GM23338 (cell line): ENCODE results near the gene PARP9. TPM values are rescaled to one million over a fixed set of nuclear protein-coding genes. Genes with fewer than 3 reads are reported as not detected.

Experiments
- ATAC-seq: fragments of 200-7000 bp; cut with Tn5 transposase; 3 replicates; pipeline ENCODE4 v1.9.1; 2020
- DNase-seq: peaks from one replicate; pipeline ENCODE4 v3.0.0-alpha.2; 2015; ENCODE audit warnings: low spot score
- H2AFZ ChIP-seq: fragments of 200-600 bp; sonication (generic); 2 replicates; pipeline ENCODE4 v1.8.0; 2016; ENCODE audit warnings: antibody characterized with exemption, mild to moderate bottlenecking, moderate library complexity
- H3F3A ChIP-seq: fragments of 200-600 bp; sonication (generic); replicated peaks from 2 replicates; pipeline ENCODE4 v1.8.0; 2017; ENCODE audit warnings: antibody characterized with exemption, mixed run types, low read depth
- H3K27ac ChIP-seq: fragments of 200-600 bp; sonication (generic); 2 replicates; pipeline ENCODE4 v1.6.1; 2016; ENCODE audit warnings: low read depth
- H3K27me3 ChIP-seq: fragments of 200-600 bp; sonication (generic); 2 replicates; pipeline ENCODE4 v1.8.0; 2016; ENCODE audit warnings: mild to moderate bottlenecking, mixed run types, moderate library complexity; ENCODE audit not compliant: insufficient read depth
- H3K36me3 ChIP-seq: fragments of 200-600 bp; sonication (generic); 2 replicates; pipeline ENCODE4 v1.8.0; 2016; ENCODE audit warnings: mild to moderate bottlenecking; ENCODE audit not compliant: insufficient read depth
- H3K4me1 ChIP-seq: fragments of 200-600 bp; sonication (generic); 2 replicates; pipeline ENCODE4 v1.8.0; 2016; ENCODE audit warnings: mild to moderate bottlenecking, moderate library complexity; ENCODE audit not compliant: insufficient read depth
- H3K4me2 ChIP-seq: fragments of 200-600 bp; sonication (generic); 2 replicates; pipeline ENCODE4 v1.7.1; 2017; ENCODE audit warnings: mixed run types
- H3K4me3 ChIP-seq: fragments of 200-600 bp; sonication (generic); 2 replicates; pipeline ENCODE4 v1.6.1; 2016; ENCODE audit warnings: mixed run types
- H3K79me2 ChIP-seq: fragments of 200-600 bp; sonication (generic); replicated peaks from 2 replicates; pipeline ENCODE4 v1.8.0; 2017; ENCODE audit warnings: mild to moderate bottlenecking; ENCODE audit not compliant: insufficient read depth
- H3K9me2 ChIP-seq: fragments of 200-600 bp; sonication (generic); 2 replicates; pipeline ENCODE4 v1.8.0; 2017; ENCODE audit not compliant: insufficient read depth
- H4K20me1 ChIP-seq: fragments of 200-600 bp; sonication (generic); replicated peaks from 2 replicates; pipeline ENCODE4 v1.8.0; 2017; ENCODE audit warnings: mild to moderate bottlenecking; ENCODE audit not compliant: insufficient read depth
- H3K27ac Mint-ChIP-seq: 2 replicates; pipeline ENCODE4 v1.8.0; 2020; ENCODE audit warnings: inconsistent platforms, mild to moderate bottlenecking, moderate library complexity, mixed read lengths
- H3K27me3 Mint-ChIP-seq: 3 replicates; pipeline ENCODE4 v1.8.0; 2022; ENCODE audit warnings: low read depth, mild to moderate bottlenecking, moderate library complexity, mixed read lengths, inconsistent platforms; ENCODE audit not compliant: insufficient read depth, poor library complexity
- H3K36me3 Mint-ChIP-seq: 3 replicates; pipeline ENCODE4 v1.8.0; 2021; ENCODE audit warnings: low read depth, mild to moderate bottlenecking, inconsistent platforms, moderate library complexity, mixed read lengths
- H3K4me1 Mint-ChIP-seq: 3 replicates; pipeline ENCODE4 v1.8.0; 2020; ENCODE audit warnings: mild to moderate bottlenecking, inconsistent platforms, mixed read lengths
- H3K4me3 Mint-ChIP-seq: 3 replicates; pipeline ENCODE4 v1.8.0; 2021; ENCODE audit warnings: moderate library complexity, mild to moderate bottlenecking, inconsistent platforms, mixed read lengths
- H3K9me3 Mint-ChIP-seq: 3 replicates; pipeline ENCODE4 v1.8.0; 2020; ENCODE audit warnings: moderate library complexity, mild to moderate bottlenecking, inconsistent platforms, mixed read lengths
- EZH2 ChIP-seq: fragments of 200-600 bp; sonication (generic); IDR thresholded peaks from one replicate; pipeline ENCODE4 v1.8.0; 2017; ENCODE audit warnings: antibody characterized with exemption, mild to moderate bottlenecking, low read depth; ENCODE audit not compliant: unreplicated experiment
- EZH2phosphoT487 ChIP-seq: fragments of 200-600 bp; sonication (generic); IDR thresholded peaks from one replicate; pipeline ENCODE4 v1.8.1; 2018; ENCODE audit warnings: antibody characterized with exemption; ENCODE audit not compliant: unreplicated experiment
- NANOG ChIP-seq: IDR thresholded peaks from 2 replicates; pipeline ENCODE4 v1.6.1; 2016; ENCODE audit warnings: antibody characterized with exemption, borderline replicate concordance
- POLR2AphosphoS5 ChIP-seq: IDR thresholded peaks from 2 replicates; pipeline ENCODE4 v1.6.1; 2016; ENCODE audit warnings: antibody characterized with exemption, low read depth
- STAT1 ChIP-seq: IDR thresholded peaks from one replicate; pipeline ENCODE4 v1.6.1; 2016; ENCODE audit warnings: antibody characterized with exemption; ENCODE audit not compliant: unreplicated experiment
- polyA plus RNA-seq: library from polyadenylated mRNA; unstranded; fragments of >200 nt; fragmentation: Nextera tagmentation; extraction: Ambion mirVana; gene quantifications from 2 replicates; pipeline ENCODE4 v1.2.1, GENCODE V29; 2016
- total RNA-seq: library from RNA; depleted of rRNA; stranded (reverse); fragments of >200 nt; shearing (Covaris generic); gene quantifications from 2 replicates; pipeline ENCODE4 v1.2.3, GENCODE V29; 2014
- TF ChIP-seq, protein P1 (sequence below): fragments of 250-450 bp; sonication (Bioruptor Pico); IDR thresholded peaks from 2 replicates; pipeline ENCODE4 v1.5.0; 2020; ENCODE audit warnings: mild to moderate bottlenecking, moderate library complexity
- TF ChIP-seq, protein P2 (sequence below): IDR thresholded peaks from 2 replicates; pipeline ENCODE4 v1.6.1; 2016; ENCODE audit warnings: antibody characterized with exemption
- TF ChIP-seq, protein P3 (sequence below), 2 experiments: fragments of 200-600 bp in 1 of 2; sonication (generic) in 1 of 2; conservative IDR thresholded peaks; 2 replicates each; pipeline versions ENCODE4 v1.5.1 to v1.6.1; 2016 to 2017; ENCODE audit warnings: antibody characterized with exemption in 2 of 2, low read depth in 2 of 2, mild to moderate bottlenecking in 2 of 2, moderate library complexity in 1 of 2

The PARP9 gene
- total and polyA plus RNA-seq, 2 experiments from 2014 or later, result 1.8 to 2.2 TPM

GRCh38 chr3:122498152-122498551 lies 65.9 kb downstream of the PARP9 start (continued):
- TF ChIP-seq, protein P1, sequence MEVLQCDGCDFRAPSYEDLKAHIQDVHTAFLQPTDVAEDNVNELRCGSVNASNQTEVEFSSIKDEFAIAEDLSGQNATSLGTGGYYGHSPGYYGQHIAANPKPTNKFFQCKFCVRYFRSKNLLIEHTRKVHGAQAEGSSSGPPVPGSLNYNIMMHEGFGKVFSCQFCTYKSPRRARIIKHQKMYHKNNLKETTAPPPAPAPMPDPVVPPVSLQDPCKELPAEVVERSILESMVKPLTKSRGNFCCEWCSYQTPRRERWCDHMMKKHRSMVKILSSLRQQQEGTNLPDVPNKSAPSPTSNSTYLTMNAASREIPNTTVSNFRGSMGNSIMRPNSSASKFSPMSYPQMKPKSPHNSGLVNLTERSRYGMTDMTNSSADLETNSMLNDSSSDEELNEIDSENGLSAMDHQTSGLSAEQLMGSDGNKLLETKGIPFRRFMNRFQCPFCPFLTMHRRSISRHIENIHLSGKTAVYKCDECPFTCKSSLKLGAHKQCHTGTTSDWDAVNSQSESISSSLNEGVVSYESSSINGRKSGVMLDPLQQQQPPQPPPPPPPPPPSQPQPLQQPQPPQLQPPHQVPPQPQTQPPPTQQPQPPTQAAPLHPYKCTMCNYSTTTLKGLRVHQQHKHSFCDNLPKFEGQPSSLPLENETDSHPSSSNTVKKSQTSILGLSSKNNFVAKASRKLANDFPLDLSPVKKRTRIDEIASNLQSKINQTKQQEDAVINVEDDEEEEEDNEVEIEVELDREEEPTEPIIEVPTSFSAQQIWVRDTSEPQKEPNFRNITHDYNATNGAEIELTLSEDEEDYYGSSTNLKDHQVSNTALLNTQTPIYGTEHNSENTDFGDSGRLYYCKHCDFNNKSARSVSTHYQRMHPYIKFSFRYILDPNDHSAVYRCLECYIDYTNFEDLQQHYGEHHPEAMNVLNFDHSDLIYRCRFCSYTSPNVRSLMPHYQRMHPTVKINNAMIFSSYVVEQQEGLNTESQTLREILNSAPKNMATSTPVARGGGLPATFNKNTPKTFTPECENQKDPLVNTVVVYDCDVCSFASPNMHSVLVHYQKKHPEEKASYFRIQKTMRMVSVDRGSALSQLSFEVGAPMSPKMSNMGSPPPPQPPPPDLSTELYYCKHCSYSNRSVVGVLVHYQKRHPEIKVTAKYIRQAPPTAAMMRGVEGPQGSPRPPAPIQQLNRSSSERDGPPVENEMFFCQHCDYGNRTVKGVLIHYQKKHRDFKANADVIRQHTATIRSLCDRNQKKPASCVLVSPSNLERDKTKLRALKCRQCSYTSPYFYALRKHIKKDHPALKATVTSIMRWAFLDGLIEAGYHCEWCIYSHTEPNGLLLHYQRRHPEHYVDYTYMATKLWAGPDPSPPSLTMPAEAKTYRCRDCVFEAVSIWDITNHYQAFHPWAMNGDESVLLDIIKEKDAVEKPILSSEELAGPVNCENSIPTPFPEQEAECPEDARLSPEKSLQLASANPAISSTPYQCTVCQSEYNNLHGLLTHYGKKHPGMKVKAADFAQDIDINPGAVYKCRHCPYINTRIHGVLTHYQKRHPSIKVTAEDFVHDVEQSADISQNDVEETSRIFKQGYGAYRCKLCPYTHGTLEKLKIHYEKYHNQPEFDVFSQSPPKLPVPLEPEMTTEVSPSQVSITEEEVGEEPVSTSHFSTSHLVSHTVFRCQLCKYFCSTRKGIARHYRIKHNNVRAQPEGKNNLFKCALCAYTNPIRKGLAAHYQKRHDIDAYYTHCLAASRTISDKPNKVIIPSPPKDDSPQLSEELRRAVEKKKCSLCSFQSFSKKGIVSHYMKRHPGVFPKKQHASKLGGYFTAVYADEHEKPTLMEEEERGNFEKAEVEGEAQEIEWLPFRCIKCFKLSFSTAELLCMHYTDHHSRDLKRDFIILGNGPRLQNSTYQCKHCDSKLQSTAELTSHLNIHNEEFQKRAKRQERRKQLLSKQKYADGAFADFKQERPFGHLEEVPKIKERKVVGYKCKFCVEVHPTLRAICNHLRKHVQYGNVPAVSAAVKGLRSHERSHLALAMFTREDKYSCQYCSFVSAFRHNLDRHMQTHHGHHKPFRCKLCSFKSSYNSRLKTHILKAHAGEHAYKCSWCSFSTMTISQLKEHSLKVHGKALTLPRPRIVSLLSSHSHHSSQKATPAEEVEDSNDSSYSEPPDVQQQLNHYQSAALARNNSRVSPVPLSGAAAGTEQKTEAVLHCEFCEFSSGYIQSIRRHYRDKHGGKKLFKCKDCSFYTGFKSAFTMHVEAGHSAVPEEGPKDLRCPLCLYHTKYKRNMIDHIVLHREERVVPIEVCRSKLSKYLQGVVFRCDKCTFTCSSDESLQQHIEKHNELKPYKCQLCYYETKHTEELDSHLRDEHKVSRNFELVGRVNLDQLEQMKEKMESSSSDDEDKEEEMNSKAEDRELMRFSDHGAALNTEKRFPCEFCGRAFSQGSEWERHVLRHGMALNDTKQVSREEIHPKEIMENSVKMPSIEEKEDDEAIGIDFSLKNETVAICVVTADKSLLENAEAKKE (CRISPR knock-in tag), result no peak
- no peak for TF ChIP-seq STAT1

DNA sequence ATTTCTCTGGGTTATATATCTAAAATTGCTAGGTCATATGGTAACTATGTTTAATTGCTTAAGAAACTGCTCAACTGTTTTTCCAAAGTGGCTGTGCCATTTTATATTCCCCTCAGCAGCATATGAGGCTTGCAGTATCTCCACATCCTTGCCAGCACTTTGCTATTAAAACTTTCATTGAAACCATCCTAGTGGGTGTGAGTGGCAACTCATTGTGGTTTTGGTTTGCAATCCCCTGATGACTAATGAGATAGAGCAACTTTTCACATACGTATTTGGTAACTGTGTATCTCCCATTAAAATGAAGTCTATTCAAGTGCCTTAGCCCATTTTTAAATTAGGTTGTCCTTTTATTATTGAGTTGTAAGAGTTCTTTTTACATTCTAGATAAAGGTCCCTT lies 66.7 kb downstream of the PARP9 start:
- ATAC-seq (no peak), DNase-seq (no peak)
- Mint-ChIP-seq H3K9me3 (no peaks in the 10 kb centered on the region), H3K4me3 (no peak overlapping the region), H3K36me3 (peaks cover 22% of the 10 kb centered on the region), H3K27ac (no peak overlapping the region; the same call in 1 of the 2 replicates), H3K27me3 (no peaks in the 10 kb centered on the region), H3K4me1 (peaks cover 32% of the 10 kb centered on the region)
- Histone ChIP-seq H3K79me2 (peaks cover 73% of the 10 kb centered on the region), H3K27me3 (no peaks in the 10 kb centered on the region), H3K4me2 (no peak overlapping the region), H3K4me1 (peaks cover 38% of the 10 kb centered on the region), H3F3A (no peaks in the 10 kb centered on the region), H3K9me2 (no peaks in the 10 kb centered on the region), H3K36me3 (peaks cover 5% of the 10 kb centered on the region; the same call in 1 of the 2 replicates), H3K4me3 (no peak overlapping the region), H4K20me1 (peaks cover 20% of the 10 kb centered on the region), H3K27ac (no peak overlapping the region), H2AFZ (no peak overlapping the region)
- TF ChIP-seq EZH2phosphoT487, result no peak
- TF ChIP-seq STAT1, result no peak
- TF ChIP-seq, protein P2, sequence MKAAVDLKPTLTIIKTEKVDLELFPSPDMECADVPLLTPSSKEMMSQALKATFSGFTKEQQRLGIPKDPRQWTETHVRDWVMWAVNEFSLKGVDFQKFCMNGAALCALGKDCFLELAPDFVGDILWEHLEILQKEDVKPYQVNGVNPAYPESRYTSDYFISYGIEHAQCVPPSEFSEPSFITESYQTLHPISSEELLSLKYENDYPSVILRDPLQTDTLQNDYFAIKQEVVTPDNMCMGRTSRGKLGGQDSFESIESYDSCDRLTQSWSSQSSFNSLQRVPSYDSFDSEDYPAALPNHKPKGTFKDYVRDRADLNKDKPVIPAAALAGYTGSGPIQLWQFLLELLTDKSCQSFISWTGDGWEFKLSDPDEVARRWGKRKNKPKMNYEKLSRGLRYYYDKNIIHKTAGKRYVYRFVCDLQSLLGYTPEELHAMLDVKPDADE, result no peak
- no peak for TF ChIP-seq EZH2
- TF ChIP-seq POLR2AphosphoS5, result no peak
- no peak for TF ChIP-seq NANOG
- TF ChIP-seq, protein P3, sequence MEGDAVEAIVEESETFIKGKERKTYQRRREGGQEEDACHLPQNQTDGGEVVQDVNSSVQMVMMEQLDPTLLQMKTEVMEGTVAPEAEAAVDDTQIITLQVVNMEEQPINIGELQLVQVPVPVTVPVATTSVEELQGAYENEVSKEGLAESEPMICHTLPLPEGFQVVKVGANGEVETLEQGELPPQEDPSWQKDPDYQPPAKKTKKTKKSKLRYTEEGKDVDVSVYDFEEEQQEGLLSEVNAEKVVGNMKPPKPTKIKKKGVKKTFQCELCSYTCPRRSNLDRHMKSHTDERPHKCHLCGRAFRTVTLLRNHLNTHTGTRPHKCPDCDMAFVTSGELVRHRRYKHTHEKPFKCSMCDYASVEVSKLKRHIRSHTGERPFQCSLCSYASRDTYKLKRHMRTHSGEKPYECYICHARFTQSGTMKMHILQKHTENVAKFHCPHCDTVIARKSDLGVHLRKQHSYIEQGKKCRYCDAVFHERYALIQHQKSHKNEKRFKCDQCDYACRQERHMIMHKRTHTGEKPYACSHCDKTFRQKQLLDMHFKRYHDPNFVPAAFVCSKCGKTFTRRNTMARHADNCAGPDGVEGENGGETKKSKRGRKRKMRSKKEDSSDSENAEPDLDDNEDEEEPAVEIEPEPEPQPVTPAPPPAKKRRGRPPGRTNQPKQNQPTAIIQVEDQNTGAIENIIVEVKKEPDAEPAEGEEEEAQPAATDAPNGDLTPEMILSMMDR (conservative IDR thresholded peaks at IDR 0.05; ENCODE audit: low read depth in 2 of 2), result no peak
